ACHN (cell line): Measurements from ENCODE around the gene CRTC1.
"Not testable (repeated sequence)": the region's sequence is repeated elsewhere in the genome, so short reads cannot be mapped to it uniquely, and the experiment has no call there.

Experiments
- DNase-seq: peaks from one replicate; pipeline ENCODE4 v3.0.0-alpha.2; 2015
- in situ Hi-C: cut with HindIII; loops from 2 replicates; pipeline ENCODE4 v1.10.0; 2017; ENCODE audit warnings: low sequenced_read_pairs, low pct_ligation_motif_present, low pct_unique_long_range_greater_than_20kb

CRTC1 gene

GRCh38 chr19:18666784-18667183 is 16.7 kb upstream of the CRTC1 start:
- no peak for DNase-seq
- in situ Hi-C loops, result no loop called here

DNA sequence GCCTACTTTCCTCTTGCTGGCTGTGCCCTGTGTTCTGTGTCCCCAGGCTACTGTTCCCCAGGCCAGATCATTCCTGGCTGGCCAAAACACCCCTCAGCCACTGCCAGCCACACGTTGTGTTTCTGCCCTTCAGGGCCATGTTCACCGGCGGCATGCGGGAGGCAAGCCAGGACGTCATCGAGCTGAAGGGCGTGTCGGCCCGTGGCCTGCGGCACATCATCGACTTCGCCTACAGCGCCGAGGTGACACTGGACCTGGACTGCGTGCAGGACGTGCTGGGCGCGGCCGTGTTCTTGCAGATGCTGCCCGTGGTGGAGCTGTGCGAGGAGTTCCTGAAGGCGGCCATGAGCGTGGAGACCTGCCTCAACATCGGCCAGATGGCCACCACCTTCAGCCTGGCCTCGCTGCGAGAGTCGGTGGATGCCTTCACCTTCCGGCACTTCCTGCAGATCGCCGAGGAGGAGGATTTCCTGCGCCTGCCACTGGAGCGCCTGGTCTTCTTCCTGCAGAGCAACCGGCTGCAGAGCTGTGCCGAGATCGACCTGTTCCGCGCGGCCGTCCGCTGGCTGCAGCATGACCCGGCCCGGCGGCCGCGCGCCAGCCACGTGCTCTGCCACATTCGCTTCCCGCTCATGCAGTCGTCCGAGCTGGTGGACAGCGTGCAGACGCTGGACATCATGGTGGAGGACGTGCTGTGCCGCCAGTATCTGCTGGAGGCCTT is 15.8 kb upstream of the CRTC1 start:
- in situ Hi-C loops, result no loop called here
- no peak for DNase-seq

- DNase-seq, result no peak
- in situ Hi-C loops, result no loop called here
These were observed 15.2 kb upstream of the CRTC1 start for GRCh38 chr19:18668252-18668631.

DNA sequence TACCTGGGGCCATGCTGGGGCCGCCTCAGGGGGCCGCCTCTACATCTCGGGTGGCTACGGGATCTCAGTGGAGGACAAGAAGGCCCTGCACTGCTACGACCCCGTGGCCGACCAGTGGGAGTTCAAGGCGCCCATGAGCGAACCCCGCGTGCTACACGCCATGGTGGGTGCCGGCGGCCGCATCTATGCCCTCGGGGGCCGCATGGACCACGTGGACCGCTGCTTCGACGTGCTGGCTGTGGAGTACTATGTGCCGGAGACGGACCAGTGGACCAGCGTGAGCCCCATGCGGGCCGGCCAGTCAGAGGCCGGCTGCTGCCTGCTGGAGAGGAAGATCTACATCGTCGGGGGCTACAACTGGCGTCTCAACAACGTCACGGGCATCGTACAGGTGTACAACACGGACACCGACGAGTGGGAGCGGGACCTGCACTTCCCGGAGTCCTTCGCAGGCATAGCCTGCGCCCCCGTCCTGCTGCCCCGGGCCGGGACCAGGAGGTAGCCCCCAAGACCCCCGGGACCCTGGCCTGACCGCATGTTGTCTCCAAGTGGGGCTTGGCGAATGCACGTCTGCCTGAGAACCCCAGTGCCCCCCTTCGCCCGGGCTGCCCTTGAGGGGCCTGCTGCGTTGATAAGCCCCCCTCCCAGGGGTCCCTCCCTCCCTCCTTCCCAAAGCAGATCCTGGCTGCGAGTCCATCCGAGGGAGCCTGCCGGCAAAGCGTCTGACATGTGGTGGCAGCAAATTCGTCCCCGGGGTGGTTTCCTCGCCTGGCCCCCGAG is 14.5 kb upstream of the CRTC1 start:
- DNase-seq, result no peak
- in situ Hi-C loops, result no loop called here

DNA sequence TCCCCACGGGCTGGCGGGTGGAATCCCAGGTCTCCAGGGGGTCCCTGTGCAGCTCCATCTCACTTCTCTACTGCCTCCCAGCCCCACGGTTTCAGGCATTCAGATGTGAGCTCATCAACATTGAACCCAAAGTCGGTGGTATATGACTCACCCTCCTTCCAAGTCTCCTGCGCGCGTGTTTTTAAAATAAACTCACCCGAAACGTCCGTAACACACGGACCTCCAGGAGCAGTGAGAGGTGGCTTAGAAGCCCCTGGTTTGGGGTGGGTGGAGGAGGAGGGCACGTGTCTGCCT is 14.0 kb upstream of the CRTC1 start:
- DNase-seq, result no peak
- in situ Hi-C loops, result no loop called here

DNA sequence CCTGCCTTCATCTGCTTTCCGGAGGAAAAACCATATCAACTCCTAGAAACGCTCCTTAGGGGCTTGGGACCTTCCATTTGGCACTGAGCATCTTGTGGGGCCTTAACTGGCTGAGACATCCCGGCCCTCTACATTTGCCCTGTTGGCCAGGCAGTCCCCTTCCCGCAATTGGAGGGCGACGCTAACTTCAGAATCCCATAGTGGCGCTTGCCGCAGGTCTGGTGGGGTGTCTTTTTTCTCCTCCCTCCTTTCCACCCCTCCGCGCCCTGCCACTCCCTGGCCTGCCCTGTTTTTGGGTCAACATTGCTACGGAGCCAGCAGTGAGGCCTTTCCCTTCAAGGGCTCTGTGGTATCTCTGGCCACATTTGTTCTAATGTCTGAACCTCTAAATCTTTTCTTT is 13.6 kb upstream of the CRTC1 start:
- in situ Hi-C loops, result no loop called here
- DNase-seq, result no peak

GRCh38 chr19:18670312-18670711 is 13.2 kb upstream of the CRTC1 start:
- in situ Hi-C loops, result no loop called here
- DNase-seq, result no peak

DNA sequence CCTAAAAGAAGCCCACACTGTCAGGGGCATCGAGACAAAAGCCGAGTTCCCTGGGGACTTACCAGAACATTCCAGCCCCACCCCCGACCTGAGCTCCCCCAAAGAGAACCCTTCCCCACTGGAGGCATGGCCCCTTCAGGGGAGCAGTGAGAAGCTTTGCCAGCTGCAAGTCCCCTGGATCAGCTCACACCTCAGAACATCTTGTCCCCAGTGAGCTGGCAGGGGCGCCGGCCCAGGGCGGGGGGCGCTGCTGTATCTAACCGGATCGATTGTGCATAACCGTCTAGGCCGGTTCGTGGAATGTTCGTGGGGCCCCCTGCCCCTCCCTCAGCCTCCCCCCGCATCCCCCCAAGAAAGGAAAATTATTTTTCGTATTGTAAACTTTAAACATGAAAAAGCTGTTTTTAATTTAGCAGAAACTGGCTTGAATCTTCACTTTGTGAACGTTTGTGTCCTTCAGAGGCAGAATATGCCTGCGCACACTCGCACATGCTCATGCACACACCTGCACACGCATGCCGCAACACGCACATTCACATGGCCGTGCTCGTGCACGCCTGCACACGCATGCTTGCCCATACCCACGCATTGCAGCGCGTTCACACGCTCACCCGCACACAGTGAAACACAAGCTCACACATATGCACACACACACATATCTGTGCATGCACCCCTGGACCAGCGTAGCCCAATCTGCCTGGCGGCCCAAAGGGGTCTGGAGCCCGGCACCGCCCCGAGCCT is 12.0 kb upstream of the CRTC1 start:
- no peak for DNase-seq
- in situ Hi-C loops, result no loop called here

GRCh38 chr19:18672044-18672451 is 11.4 kb upstream of the CRTC1 start:
- DNase-seq, result no peak
- in situ Hi-C loops, result no loop called here

DNA sequence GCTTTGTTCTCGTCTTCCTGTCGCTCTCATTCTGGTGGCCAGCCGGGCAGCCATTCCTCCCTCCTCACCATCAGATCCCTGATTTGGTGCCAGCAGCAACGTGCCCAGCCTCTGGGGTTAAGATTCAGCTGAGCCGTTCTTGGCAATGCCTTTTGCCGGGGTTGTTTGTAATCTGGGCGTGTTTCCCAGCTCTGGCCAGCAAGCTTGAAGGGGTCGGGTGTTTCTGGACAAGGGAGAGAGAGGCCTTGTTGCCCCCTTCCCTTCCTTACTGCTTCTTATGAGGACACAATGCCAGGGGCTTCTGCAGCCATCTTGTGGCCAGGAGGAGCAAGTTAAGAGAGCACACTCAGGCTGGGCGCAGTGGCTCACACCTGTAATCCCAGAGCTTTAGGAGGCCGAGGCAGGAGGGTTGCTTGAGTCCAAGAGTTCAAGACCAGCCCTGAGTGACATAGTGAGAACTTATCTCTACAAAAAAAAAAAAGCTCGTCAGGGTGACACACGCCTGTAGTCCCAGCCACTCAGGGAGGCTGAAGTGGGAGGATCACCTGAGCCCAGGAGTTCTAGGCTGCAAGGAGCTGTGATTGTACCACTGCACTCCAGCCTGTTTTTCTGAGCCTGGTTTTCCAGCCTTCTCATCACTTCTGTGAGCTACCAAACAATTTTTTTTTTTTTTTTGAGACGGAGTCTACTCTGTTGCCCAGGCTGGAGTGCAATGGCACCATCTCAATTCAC is 10.7 kb upstream of the CRTC1 start:
- no peak for DNase-seq

GRCh38 chr19:18674616-18675015 is 8.9 kb upstream of the CRTC1 start:
- no peak for DNase-seq
- in situ Hi-C loops, result no loop called here

More for the DNA sequence above, 10.7 kb upstream of the CRTC1 start:
- in situ Hi-C loops, result no loop called here

DNA sequence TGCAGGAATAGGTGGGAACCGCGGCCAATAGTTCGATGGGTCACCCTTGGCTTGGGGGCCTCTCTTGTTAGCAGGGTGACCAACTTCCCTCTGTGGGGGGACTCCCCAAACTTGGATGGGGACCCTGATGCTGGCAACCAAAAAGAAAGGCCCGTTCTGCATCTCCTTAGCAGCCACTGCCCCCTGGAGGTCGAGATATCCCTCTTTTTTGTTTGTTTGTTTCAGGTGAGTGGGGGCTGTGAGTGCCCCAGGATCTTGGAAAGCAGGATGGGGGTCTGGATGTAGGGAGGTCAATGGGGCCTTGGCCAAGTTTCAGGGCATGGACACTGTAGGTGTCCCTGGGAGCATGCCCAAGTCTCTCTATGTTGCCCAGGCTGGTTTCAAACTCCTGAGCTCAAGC is 7.7 kb upstream of the CRTC1 start:
- DNase-seq, result peak; percentile 34
- in situ Hi-C loops, result no loop called here

- DNase-seq, result no peak
- in situ Hi-C loops, result no loop called here
These were observed 6.8 kb upstream of the CRTC1 start for GRCh38 chr19:18676692-18677091.

DNA sequence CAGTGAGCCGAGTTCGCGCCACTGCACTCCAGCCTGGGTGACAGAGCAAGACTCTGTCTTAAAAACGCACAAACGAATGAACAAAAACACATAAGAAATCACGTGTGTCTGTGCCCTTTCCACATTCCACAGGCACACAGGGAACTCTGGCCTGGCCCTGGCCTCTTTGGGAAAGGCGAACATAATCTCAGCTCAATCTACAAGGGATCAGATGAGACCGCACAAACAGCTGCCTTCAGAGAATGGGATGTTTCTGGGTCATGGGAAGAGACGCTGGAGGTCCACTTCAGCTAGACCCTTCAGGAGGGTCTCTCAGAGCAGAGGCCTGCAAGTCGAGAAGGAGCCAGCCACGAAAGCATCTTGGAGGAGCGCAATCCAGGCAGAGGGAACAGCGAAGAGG is 6.3 kb upstream of the CRTC1 start:
- in situ Hi-C loops, result no loop called here
- no peak for DNase-seq

DNA sequence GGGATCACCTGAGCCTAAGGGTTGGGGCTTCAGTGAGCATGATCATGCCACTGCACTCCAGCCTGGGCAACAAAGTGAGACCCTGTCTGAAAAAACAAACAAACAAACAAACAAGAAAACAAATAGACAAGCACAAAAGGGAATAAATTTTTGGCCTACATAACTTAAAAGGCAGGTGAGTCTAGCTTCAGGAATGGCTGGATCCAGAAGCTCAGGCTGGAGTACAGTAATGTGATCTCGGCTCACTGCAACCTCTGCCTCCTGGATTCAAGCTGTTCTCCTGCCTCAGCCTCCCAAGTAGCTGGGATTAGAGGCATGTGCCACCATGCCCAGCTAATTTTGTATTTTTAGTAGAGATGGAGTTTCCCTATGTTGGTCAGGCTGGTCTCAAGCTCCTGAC is 3.3 kb upstream of the CRTC1 start:
- in situ Hi-C loops, DNase-seq: not testable (repeated sequence)

DNA sequence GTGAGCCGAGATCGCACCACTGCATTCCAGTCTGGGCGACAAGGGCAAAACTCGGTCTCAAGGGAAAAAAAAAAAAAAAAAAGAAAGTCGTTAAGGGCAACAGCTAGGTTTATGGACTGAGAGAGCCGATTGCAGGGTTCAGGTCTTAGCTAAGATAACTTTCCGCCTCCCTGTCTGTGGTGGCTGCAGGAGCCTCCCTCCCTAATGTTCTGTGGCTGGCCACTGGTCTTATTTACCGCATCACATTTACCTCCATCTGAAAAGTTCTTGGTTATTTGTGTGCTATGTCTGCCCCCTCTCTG is 722 bp upstream of the CRTC1 start:
- in situ Hi-C loops, result no loop called here
- DNase-seq, result no peak

DNA sequence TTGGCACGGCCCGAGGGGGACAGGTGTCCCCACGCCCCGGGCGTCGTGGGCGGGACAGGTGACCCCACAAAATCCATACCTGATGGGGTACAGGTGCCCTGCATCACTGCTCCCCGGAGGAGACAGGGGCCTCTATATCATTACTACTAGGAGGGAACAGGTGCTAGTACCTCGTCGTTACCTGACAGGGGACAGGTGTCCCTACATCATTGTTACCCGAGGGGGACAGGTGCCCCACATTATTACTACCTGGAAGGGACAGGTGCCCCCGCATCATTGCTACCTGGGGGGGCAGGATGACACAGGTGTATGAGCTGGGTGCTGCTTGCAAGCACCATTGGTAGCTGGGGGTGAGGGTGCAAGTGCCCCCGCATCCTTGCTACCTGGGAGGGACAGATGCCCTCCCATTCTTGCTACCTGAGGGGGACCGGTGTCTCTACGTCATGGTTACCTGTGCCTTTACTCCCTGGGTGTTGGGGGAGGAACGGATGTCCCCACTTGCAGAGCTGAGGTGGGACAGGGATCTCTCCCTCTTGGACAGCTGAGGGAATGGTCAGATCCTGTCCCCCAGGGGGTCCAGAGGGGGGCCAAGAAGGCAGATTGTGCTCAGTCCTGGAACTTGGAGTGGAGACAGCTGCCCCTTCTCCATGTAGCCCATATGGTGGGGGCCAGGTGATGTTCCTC is 620 bp downstream of the CRTC1 start:
- DNase-seq, result no peak
- in situ Hi-C loops, result no loop called here

GRCh38 chr19:18684642-18684993 is 1.1 kb downstream of the CRTC1 start:
- in situ Hi-C loops, result no loop called here
- DNase-seq, result no peak
